HG02970 (cell line): Measurements from ENCODE around the gene JMJD7.

Experiments used
- ATAC-seq: cut with Tn5 transposase; IDR thresholded peaks from one replicate; pipeline ENCODE4 v1.9.1; 2021; ENCODE audit warnings: mild to moderate bottlenecking, moderate library complexity, moderate number of reproducible peaks; ENCODE audit not compliant: unreplicated experiment, low FRiP score

Gene JMJD7

GRCh38 chr15:41878355-41878699, 50.4 kb downstream of the JMJD7 start:
- ATAC-seq = no peak

GRCh38 chr15:41879321-41879845, 51.5 kb downstream of the JMJD7 start:
- ATAC-seq = no peak

GRCh38 chr15:41880156-41880877, 52.4 kb downstream of the JMJD7 start:
- no peak for ATAC-seq

GRCh38 chr15:41881086-41881485, 53.2 kb downstream of the JMJD7 start:
- ATAC-seq = no peak

GRCh38 chr15:41881550-41881919, 53.6 kb downstream of the JMJD7 start:
- ATAC-seq = no peak

- no peak for ATAC-seq
These were observed 54.2 kb downstream of the JMJD7 start for GRCh38 chr15:41881920-41882688.

GRCh38 chr15:41882689-41883483, 55.0 kb downstream of the JMJD7 start:
- ATAC-seq = no peak

- ATAC-seq = no peak
These were observed 55.6 kb downstream of the JMJD7 start for GRCh38 chr15:41883484-41883825.

GRCh38 chr15:41884458-41884857, 56.6 kb downstream of the JMJD7 start:
- no peak for ATAC-seq

- no peak for ATAC-seq
These were observed 57.4 kb downstream of the JMJD7 start for GRCh38 chr15:41885321-41885720.

- ATAC-seq = no peak
These were observed 57.9 kb downstream of the JMJD7 start for GRCh38 chr15:41885841-41886240.

GRCh38 chr15:41886741-41887140, 58.8 kb downstream of the JMJD7 start:
- ATAC-seq = no peak

- ATAC-seq = no peak
These were observed 59.3 kb downstream of the JMJD7 start for GRCh38 chr15:41887161-41887560.
